GM18868 (cell line): Measurements from ENCODE around the gene DHRS12.

Experiments used
- ATAC-seq: cut with Tn5 transposase; IDR thresholded peaks from one replicate; pipeline ENCODE4 v1.9.1; 2021; ENCODE audit warnings: mild to moderate bottlenecking, moderate library complexity; ENCODE audit not compliant: unreplicated experiment

DHRS12 gene

GRCh38 chr13:51731759-51732158 lies 72.2 kb downstream of the DHRS12 start:
- no peak for ATAC-seq

GRCh38 chr13:51730927-51731326 lies 73.0 kb downstream of the DHRS12 start:
- ATAC-seq, result no peak

- no peak for ATAC-seq
These were observed 74.0 kb downstream of the DHRS12 start for GRCh38 chr13:51729866-51730553.

- ATAC-seq, result no peak
These were observed 75.0 kb downstream of the DHRS12 start for GRCh38 chr13:51728972-51729371.

- no peak for ATAC-seq
These were observed 75.7 kb downstream of the DHRS12 start for GRCh38 chr13:51728275-51728673.

- ATAC-seq, result no peak
These were observed 76.2 kb downstream of the DHRS12 start for GRCh38 chr13:51727634-51728274.

GRCh38 chr13:51726446-51727193 lies 77.3 kb downstream of the DHRS12 start:
- ATAC-seq, result no peak

GRCh38 chr13:51724721-51725120 lies 79.2 kb downstream of the DHRS12 start:
- no peak for ATAC-seq

GRCh38 chr13:51723529-51723928 lies 80.4 kb downstream of the DHRS12 start:
- ATAC-seq, result no peak

- ATAC-seq, result peak; percentile 93
These were observed 82.5 kb downstream of the DHRS12 start for GRCh38 chr13:51721496-51721895.

GRCh38 chr13:51719394-51719793 lies 84.6 kb downstream of the DHRS12 start:
- ATAC-seq, result no peak
